GM21723 (cell line): ENCODE results near the gene DOCK8.

Source experiments
- ATAC-seq: cut with Tn5 transposase; IDR thresholded peaks from one replicate; pipeline ENCODE4 v1.9.1; 2021; ENCODE audit warnings: mild to moderate bottlenecking, moderate library complexity; ENCODE audit not compliant: unreplicated experiment

DOCK8 gene

GRCh38 chr9:265209-265870 lies 50.7 kb downstream of the DOCK8 start:
- no peak for ATAC-seq

- ATAC-seq = no peak
These were observed 51.6 kb downstream of the DOCK8 start for GRCh38 chr9:266228-266627.

- ATAC-seq = no peak
These were observed 54.0 kb downstream of the DOCK8 start for GRCh38 chr9:268616-269015.

- ATAC-seq = no peak
These were observed 54.5 kb downstream of the DOCK8 start for GRCh38 chr9:269081-269711.

- ATAC-seq = no peak
These were observed 56.1 kb downstream of the DOCK8 start for GRCh38 chr9:270657-271237.

- ATAC-seq = peak; percentile 98
These were observed 57.9 kb downstream of the DOCK8 start for GRCh38 chr9:272251-273213.

- ATAC-seq = no peak
These were observed 59.7 kb downstream of the DOCK8 start for GRCh38 chr9:274406-274805.

- ATAC-seq = no peak
These were observed 63.1 kb downstream of the DOCK8 start for GRCh38 chr9:277601-278295.

- peak; percentile 48 for ATAC-seq
These were observed 64.0 kb downstream of the DOCK8 start for GRCh38 chr9:278651-279050.

GRCh38 chr9:279674-280073 lies 65.0 kb downstream of the DOCK8 start:
- no peak for ATAC-seq

GRCh38 chr9:281741-282645 lies 67.3 kb downstream of the DOCK8 start:
- peak; percentile 46 for ATAC-seq

- no peak for ATAC-seq
These were observed 71.5 kb downstream of the DOCK8 start for GRCh38 chr9:286071-286740.

GRCh38 chr9:289121-289520 lies 74.5 kb downstream of the DOCK8 start:
- no peak for ATAC-seq

- no peak for ATAC-seq
These were observed 78.2 kb downstream of the DOCK8 start for GRCh38 chr9:292915-293314.

- ATAC-seq = no peak
These were observed 80.9 kb downstream of the DOCK8 start for GRCh38 chr9:295576-295975.

- ATAC-seq = no peak
These were observed 81.7 kb downstream of the DOCK8 start for GRCh38 chr9:296411-296810.

- peak; percentile 94 for ATAC-seq
These were observed 82.7 kb downstream of the DOCK8 start for GRCh38 chr9:297104-297972.

- no peak for ATAC-seq
These were observed 88.8 kb downstream of the DOCK8 start for GRCh38 chr9:303502-303901.
